ENCODE data around the gene PRKG2.

Gene PRKG2

DNA sequence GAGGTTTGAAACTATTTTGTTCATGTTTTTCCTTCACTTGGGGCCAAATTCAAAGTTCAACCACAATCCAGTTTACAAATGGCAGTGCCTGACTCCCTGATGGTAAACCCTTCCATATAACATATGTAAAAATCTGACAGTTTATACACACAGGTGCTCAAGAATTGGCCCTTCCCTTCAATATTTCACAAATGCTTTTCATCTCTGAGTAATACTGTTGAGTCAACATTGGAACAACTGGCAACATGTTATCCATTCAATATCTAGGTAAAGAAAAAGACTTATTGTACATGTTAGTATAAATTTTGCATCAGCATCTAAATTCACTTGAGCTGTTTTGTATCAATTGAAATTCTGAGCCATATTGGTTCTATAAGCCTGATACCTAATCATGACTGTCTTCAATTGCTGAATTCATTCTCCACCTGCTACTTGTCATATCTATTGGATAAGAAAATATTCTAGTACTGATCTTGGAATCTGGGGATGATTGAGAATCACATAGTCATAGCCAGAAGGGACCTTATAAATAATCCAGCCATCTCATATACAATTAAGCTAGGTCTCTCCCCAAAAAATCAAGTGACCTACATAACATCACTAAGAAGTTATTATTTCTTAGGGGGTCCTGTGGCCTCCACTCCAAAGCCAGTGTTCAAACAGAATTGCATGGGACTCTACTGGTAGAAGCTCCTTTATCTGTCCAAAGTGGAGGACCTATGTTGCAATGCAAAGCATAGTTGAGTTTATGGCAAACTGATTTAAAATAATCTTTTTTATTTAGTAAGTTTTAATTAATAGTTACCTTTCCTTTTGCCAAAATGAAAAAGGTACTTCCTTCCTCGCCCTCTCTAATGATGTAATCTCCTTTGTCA lies 61.9 kb downstream of the PRKG2 start:
- DNase-seq = no peak

DNA sequence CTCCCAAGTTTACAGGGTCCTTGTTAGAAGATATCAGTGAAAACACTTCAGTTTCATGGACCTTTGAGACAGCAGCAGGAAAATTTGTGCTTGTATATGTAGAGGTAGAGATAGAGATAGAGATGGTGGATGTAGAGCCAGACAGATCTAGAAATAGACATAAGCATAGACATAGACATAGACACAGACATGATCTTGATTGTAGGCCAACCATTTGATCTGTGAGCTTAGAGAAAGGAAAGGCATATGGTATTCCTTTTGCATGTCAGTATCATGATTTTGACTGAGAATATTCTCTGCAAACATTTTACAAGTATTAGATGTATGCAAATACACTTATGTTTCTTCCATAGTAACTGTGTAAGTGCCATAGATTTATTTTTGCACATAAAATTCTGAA lies 65.0 kb downstream of the PRKG2 start:
- no peak for DNase-seq

DNA sequence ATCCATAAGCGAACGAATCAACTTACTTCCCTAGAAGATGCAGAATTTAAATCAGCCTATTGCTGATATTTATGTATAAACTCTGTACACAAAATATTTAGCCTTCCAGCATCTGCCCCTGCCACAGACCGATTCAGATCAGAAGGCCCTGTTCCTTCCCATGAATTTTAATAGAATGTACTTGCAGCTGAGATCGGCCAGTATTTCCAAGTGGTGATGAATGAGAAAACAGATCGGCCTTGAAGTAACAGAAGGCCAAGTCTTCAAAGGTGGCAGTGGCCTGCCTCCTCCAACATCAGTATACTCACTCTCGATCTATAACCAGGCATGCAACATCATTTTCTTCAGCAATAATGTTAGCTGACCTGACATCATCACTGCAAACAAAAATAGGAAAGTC lies 66.4 kb downstream of the PRKG2 start:
- DNase-seq = no peak

DNA sequence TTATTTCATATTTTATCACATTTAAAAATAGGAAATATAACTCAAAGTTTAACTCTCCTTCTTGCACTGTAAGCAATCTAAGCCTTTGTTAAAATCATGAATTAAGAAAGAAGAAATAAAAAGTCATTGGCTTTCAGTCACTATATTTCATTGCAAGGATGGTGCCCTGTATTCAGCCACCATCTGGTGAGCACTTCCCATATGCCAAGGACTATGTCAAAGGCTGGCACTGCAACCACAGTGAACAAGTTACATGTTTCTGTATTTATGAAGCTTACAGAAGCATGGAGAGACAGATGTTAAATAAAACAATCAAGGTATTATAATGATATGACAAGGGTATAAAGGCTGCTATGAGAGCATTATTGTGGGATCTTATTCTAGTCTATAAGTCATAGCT lies 68.6 kb downstream of the PRKG2 start:
- no peak for DNase-seq

DNA sequence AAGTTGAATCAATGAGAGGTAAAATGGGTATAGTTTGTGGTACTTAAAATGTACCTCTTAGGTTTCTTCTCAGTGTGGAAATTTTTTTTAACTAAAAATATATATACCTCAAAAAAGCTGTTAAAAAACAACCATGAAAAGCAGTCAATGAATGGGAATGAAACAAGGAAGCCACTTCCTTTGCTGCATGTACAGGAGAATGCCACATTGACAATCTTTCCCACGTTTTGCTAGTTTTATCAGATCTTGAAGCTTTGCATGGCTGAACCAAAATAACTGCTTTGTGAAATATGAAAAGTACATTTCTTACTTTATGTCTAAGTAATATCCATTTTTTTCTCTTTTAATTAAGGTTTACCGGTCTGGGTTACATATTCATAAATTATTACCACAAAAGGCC lies 71.8 kb downstream of the PRKG2 start:
- DNase-seq = no peak

DNA sequence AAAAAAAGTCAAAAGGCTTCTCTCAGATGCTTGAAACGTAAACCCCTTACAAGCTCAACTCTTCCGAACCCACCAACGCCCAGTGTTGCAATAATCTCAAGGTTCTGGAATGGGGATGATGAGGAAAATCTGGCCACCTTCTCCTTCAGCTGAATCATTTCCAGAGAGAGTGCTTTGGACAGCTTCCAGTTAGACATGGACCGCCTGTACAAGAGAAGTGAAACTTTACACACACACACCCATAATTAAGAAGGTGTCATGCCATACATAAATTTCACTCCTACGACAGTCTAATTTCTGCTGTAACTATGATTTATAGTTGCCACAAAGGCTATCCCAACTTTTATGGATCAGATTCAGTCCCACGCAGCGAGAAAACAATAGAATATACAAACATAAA lies 72.3 kb downstream of the PRKG2 start:
- no peak for DNase-seq

DNA sequence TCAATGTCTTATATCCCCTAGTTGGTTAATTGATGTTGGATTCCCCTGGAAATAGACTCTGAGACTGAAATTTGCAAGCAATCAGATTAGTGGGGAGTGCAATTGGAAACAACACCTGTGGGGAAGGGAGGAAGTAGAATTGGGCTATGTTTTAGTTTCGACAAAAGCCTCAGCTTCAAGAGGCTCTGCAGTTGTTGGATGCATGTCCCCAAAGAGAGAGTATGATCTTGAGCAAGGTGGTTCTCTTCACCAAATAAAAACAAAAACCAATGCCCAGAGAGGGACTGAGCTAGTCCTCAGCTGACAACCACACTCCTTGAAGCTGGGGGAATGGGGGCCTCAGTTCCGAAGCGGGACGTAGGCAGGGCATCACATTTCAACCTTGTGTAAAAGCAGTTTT lies 77.1 kb downstream of the PRKG2 start:
- DNase-seq = no peak

DNA sequence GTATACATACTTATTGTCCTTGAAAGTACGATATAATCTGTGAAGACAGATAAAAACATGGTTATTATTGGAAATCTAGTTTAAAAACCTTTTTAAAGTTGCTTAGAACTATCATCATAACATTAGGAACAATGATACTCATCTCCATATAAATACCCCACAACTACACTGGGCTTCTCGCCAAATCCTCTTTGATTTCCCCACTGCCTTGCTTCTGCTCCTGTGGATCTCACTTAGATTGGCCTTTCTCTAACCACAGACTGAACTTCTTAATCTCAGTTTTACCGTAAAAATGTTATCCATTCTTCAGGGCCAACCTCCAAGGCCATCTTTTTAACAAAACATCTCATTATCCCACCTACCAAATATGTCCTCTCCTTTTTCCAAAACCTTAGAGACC lies 77.6 kb downstream of the PRKG2 start:
- no peak for DNase-seq

DNA sequence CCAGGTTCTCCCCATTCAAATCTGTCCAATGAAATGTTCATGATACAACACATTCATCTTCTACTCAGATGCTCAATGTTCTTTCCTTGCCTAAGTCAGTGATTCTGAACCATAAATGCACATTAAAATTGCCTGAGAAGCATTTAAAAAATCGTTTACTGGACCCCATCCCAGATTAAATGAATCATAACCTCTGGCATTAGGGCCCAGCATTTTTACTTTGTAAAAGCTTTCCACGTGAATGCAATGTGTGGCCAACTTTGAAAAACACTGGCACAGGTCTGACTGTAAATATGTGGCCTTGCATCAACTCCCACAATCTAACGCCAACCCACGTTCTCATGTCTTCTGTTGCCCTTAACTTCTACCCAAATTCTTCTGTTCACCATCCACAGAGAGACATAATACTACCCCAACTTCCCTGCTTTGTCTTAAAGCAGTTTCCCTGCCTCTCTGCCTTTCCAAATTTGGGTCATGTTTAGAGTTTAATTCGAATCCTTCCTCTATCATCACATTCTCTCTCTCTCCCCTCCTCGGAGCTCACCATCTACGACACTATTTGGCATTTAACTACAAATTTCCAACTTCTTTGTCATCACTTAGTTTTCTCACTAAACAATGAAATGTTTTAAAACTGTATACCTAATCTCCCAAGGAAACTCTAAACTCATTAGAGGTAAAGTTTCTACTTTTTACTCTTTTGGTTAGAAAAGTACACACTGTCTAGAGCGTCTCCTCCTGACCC lies 78.7 kb downstream of the PRKG2 start:
- DNase-seq = no peak

DNA sequence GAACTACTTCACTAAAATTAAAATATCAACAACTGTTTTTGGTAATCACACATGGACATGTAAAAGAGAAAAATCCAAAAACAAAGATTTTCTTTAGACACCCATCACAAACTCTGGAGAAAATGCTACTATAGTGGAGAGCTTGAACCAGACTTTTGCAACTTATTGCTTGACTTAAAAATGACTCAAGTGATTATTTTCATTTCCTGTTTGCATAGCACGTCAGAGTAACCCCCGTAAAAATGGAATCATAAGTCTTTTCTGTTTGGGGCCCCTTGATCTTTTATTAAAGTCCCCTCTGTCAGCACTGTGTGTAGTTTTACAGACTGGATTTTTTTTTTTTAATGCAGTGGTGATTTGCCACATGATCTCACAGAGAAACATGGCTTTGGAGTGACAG lies 79.5 kb downstream of the PRKG2 start:
- DNase-seq = no peak

DNA sequence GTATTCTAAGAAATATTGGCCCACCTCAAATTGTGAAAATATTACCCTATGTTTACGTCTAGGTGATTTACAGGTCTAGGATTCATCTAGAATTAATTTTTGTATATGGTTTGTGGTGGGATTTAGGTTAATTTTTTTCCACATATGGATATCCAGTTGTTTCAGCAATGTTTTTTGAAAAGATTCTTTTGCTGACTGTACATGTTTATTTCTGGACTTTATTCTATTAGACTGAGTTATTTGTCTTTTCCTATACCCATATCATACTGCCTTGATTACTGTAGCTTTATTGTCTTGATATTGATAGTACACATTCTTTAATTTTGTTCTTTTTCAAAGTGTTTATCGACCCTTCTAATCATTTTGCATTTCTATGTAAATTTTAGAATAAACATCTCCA lies 83.5 kb downstream of the PRKG2 start:
- no peak for DNase-seq

DNA sequence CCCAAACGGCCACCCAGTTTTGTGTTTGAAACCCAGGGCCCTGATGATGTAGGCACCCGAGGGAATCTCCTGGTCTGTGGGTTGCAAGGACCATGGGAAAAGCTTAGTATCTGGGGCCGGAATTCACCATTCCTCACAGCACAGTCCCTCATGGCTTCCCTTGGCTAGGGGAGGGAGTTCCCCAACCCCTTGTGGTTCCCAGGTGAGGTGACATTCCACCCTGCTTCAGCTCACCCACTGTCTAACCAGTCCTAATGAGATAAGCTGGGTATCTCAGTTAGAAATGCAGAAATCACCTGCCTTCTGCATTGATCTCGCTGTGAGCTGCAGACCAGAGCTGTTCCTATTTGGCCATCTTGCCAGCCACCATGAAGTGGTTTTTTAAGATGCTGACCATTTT lies 84.0 kb downstream of the PRKG2 start:
- no peak for DNase-seq

DNA sequence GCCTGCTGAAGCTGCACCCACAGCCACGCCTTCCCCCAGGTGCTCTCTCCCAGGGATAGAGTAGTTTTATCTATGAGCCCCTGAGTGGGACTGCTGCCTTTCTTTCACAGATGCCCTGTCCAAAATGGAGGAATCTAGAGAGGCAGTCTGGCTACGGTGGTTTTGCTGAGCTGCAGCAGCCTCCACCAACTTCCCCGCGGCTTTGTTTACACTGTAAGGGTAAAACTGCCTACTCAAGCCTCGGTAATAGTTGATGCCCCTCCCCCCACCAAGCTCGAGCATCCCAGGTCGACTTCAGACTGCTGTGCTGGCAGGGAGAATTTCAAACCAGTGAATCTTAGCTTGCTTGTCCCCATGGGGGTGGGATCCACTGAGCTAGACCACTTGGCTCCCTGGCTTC lies 84.5 kb downstream of the PRKG2 start:
- DNase-seq = no peak

DNA sequence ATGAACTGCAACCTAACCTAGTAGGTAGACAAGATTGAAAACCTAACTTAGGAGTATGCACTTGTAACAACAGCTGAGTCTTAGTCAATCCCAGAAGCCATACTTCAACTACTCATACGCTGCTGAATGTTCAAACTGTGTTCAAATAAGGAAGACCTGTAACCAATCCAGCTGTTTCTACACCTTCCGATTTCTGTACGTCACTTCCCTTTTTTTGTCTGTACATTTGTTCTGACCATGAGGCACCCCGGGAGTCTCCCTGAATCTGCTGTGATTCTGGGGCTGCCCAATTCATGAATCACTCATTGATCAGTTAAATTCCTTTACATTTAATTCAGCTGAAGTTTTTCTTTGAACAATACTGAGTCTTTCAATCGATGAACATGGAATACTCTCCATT lies 95.0 kb downstream of the PRKG2 start:
- no peak for DNase-seq

DNA sequence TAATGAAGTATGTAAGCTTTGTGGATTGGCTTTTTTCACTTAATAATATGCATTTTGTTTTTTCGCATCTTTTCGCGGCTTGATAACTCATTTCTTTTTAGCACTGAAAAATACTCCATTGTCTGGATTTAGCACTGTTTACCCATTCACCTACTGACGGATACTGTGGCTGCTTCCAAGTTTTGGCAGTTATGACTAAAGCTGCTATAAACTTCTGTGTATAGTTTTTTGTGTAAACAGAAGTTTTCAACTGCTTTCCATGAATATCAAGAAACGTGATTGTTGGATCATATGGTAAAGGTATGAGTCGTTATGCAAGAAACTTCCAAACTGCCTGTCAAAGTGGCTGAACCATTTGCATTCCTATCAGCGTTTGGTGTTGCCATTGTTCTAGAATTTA lies 96.9 kb downstream of the PRKG2 start:
- no peak for DNase-seq

DNA sequence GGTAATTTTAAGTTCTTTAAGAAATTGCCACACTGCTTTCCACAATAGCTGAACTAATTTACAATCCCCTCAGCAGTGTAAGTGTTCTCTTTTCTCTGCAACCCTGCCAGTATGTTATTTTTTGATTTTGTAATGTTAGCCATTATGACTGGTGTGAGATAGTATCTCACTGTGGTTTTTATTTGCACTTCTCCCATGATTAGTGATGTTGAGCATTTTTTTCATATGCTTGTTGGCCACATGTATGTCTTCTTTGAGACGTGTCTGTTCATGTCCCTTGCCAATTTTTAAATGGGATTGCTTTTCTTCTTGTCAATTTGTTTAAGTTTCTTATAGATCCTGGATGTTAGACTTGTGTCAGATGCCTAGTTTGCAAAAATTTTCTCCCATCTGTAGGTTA lies 98.5 kb downstream of the PRKG2 start:
- DNase-seq = no peak

DNA sequence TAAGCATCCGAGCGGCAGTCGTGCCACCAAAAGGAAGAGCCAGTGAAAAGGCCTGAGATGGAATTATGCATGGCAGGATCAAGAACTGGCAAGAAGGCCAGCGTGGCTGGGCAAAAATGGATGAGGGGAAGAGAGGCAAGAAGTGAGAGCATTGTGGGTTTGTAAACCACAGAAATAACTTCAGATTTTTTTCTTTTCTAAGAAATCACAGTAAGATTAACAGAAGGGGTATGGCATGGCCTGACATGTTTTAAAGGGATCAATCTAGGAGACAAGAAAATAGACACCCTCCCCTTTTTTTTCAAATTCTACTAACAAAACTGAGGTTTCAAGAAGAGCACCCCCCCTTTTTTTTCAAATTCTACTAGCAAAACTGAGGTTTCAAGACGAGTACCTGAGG lies 102.0 kb downstream of the PRKG2 start:
- no peak for DNase-seq

DNA sequence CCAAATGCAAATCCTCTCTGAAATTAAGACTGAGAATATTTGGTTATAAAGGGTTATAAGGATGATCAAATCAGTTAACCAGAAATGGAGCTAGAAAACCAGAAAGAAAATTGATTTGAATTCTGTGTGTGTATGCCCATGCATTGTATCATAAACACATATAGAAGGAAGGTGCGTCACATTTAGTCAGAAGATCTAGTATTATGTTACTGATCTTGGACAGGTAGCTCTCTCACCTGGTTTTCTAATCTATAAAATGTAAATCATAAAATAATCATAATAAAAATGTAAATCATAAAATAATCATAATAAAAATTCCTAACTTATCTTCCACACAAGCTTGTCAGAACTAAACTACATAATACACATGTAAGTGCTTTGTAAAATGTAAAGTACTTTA lies 105.7 kb downstream of the PRKG2 start:
- no peak for DNase-seq

DNA sequence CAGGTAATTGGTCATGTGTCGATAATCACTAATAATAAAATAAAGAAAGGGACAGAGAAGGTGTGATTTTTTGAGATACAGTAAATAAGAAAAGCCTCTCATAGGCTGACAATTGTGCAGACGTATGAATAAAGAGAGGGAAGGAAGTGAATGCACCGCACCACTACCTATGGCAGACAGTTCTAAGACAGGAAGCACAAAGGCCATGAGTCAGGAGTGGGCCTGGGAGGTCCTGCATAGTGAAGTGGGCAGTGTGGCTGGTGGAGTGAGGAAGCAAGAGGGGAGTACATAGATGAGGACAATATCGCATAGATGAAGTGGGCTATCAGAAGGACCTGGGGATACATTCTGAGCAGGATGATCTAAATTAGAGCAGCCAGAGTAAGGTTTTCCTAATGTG lies 108.9 kb downstream of the PRKG2 start:
- DNase-seq = no peak

DNA sequence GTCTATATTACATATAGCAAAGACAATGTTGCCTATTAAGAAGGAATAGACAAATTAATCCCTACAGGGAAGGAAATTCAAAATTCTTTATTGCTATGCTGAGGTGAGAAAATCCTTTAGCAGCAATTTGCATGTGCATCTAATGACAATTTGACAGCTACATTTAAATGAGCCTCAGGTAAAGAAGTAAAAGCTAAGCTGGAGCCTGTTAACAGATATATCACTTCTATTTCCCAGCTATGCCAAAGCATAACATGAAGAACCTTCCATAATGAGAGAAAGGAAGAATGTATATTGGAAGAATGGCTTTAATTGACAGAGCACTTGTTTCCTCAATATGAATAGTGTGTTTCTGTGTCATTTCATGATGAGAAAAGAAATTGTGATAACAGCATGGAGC lies 112.9 kb downstream of the PRKG2 start:
- DNase-seq = no peak

DNA sequence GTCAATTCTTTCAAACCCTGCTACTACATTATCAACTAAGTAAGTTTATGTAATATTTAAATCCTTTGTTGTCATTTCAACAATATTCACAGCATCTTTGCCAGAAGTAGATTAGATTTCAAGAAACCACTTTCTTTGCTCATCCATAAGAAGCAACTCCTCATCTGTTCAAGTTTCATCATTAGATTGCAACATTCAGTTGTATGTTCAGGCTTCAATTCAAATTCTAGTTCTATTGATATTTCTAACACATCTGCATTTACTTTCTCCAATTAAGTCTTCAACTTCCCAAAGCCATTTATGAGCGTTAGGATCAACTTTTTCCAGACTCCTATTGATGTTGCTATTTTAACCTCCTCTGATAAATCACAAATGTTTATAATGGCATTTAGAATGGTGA lies 118.5 kb downstream of the PRKG2 start:
- DNase-seq = no peak

DNA sequence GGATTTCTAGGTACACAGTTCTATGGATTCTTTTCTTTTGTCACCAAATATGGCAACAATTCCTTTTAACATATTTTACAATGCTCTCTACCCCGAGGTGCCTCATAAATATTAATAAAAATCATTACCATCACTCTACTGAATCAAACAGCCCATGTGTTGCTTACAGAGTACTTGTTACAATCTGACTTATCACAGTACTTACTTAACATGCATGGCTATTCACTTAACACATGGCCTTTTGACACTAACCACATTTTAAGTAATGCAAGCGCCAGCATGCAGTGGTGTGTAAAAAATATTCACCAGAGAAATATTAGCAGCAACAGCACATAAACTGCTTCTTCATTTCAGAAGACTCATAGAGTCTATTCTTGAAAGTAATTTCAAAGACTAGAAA lies 119.6 kb downstream of the PRKG2 start:
- DNase-seq = no peak

DNA sequence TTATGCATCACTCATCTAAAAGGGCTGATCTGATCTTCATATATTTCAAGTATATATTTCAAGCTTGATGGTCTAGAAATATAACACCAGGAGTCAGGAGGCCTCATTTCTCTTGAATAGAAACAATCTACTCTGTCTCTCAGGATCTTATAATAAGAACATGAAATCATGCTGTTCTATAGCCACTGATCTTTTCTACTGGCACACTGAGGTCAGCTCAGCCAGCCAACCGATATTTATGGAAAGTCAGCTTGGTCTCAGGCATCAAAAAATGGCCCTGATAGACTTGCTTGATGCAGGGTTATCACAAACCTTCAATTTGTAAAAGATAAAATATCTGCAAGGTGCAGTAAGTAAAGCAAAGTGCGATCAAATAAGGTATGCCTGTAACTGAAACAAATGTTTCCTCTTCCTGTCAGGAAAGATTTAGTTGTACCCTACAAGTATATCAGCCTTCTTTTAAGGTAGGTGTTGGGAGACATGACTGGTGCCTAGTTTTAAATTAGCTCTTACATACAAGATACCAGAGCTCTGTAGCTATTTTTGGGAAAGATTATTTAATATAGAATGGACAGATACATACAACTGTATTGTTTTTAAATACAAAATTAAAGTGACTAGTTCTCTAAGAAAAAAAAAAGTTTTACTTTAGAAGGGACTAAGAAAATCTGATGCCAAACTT lies 121.2 kb downstream of the PRKG2 start:
- DNase-seq = no peak

DNA sequence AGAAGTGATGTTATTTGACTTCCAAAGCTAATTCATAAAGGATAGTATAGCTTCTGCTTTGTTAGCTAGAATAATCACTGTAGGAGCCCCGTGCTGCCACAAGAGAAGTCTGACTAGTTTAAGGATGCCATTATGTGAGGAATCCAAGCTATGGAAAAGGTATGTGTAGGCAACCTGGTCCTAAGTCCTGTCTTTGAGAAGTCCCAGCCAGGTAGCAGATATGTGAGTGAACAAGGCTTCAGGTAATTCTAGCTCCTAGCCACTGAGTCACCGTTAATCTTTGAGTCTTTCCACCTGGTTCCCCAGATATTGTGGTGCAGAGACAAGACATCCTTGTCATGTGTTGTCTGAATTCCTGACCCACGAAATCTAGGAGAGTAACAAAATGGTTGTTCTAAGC lies 129.0 kb downstream of the PRKG2 start:
- no peak for DNase-seq

Measured in CD4-positive, alpha-beta T cell treated with Interleukin-17A for 4 hours (primary cell).